Sciatic nerve (tissue), 2 donors: ENCODE measurements around the gene CAV1. TPM values are rescaled to one million over a fixed set of nuclear protein-coding genes. Genes with fewer than 3 reads are reported as not detected.

Source experiments
- ATAC-seq: fragments of 200-7000 bp; cut with Tn5 transposase; one replicate; pipeline ENCODE4 v1.9.1; 2020; ENCODE audit warnings: mild to moderate bottlenecking, moderate library complexity
- DNase-seq: peaks from one replicate; pipeline ENCODE4 v3.0.0-alpha.2; 2020; ENCODE audit warnings: low spot score
- intact Hi-C: fragments of 100-400 bp; cut with DNase I; formaldehyde crosslinking; loops from one replicate; pipeline ENCODE4 v1.14.2; 2022
- total RNA-seq: library from RNA; stranded (reverse); fragmentation: NEBNext Ultra II Directional; extraction: Animal tissue kit (Norgen Biotek cat#: 25700); gene quantifications from one replicate; pipeline ENCODE4 v1.2.1, GENCODE V29; 2021
- donor health status: DM: no; HTN: no; CAD: no.
- donor health status: DM: no; HTN: no; CAD: no.

CAV1 gene
- total RNA-seq, 1 donor from 2014 or later, result 353 TPM

DNA sequence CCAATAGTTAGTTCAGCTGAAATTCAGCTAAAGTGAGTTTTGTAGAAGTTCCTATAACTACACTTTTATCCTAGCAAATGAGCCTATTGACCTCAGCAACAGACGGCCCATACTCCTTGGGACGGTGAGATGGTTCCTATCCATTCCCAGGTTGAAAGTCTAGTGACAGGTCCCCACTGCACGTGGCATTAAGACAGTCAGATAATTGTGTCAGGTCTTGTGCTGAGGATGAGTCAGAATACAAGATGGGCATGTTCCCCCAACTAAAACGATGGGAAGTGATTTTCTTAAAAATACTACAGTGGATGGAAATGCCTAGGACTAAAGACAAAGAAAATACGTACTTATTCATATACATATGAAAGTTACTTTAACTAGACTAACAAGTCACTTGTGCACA lies 2.1 kb downstream of the CAV1 start:
- no peak for ATAC-seq
- intact Hi-C loops, result loop anchor here (10.0 kb wide), 1 partner anchor 58 kb away; no protein-coding TSS in a partner anchor
- DNase-seq, result no peak

DNA sequence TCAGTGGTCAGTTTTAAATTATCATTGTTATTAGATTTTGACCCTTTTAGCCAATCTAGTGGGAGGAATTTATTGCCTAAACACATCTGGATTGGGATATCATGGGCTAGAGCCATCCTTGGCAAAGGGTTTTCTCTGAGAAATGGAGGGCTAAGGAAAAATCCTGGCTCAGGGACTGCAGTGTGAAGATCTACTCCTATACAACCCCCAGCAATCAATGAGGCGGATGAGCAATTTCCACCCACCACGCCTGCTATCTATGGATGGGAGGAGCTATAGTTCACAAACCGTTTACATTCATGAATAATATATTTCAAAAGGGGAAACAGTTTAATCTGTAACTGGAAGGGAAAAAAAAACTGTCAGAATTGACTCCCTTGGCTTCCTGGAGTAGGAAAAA lies 2.7 kb downstream of the CAV1 start:
- ATAC-seq, result no peak
- intact Hi-C loops, result loop anchor here (10.0 kb wide), 1 partner anchor 57 kb away; no protein-coding TSS in a partner anchor

DNA sequence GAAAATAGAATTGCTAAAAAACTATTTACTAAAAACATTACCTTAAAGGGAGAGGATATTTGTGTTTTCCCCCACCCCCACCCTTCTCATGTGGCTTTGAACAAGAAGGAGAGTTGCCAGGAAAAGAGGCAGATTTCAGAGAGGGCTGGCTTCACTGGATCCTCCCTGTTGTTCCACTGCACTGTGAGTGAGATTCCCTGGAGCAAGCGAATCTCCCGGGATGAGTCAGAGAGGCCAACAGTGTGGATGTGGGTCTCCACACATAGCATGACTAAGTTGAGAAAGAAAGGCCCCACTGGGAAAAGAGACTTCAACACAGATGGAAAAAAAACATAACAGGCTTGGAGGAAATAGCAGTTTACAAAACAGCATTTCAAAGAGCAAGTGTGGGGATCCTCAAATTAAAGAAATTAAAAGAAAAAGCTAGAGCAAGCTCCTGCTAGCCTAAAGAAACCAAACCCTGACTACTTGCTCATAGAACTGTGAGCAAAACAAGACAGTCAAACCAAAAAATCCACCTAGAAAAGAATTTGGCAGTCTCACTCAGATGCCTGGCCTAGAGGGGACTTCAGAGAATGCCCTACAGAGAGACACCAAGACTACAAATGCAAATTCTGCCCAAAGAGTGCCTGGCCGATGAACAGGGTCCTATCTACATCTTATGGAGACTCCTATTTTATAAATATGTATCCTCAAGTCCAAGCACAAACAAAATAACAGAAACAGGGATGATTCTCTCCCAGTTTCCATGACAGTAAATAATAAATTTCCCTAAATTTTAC lies 3.4 kb downstream of the CAV1 start:
- DNase-seq (no peak), ATAC-seq (no peak)
- intact Hi-C loops, result loop anchor here (10.0 kb wide), 1 partner anchor 57 kb away; no protein-coding TSS in a partner anchor

More for the DNA sequence above, 2.7 kb downstream of the CAV1 start:
- DNase-seq, result no peak

DNA sequence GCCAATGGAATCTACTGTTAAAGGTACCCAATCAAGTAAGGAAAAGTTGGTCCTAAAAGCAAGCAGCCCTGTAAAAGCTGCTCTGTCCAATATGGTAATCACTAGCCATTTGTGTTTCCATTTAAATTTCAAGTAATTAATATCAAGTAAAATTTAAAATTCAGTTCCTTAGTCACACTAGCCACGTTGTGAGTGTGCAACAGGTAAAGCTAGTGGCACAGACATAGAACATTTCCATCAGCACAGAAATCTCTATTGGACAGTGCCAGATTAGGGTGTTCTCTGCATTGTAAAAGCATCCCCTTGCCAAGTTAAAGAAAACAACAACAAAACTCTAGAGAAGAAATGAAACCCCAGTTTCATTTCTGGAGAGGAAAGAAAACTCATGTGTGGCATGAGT lies 4.4 kb downstream of the CAV1 start:
- no peak for ATAC-seq
- DNase-seq, result no peak
- intact Hi-C loops, result loop anchor here (10.0 kb wide), 1 partner anchor 56 kb away; no protein-coding TSS in a partner anchor

DNA sequence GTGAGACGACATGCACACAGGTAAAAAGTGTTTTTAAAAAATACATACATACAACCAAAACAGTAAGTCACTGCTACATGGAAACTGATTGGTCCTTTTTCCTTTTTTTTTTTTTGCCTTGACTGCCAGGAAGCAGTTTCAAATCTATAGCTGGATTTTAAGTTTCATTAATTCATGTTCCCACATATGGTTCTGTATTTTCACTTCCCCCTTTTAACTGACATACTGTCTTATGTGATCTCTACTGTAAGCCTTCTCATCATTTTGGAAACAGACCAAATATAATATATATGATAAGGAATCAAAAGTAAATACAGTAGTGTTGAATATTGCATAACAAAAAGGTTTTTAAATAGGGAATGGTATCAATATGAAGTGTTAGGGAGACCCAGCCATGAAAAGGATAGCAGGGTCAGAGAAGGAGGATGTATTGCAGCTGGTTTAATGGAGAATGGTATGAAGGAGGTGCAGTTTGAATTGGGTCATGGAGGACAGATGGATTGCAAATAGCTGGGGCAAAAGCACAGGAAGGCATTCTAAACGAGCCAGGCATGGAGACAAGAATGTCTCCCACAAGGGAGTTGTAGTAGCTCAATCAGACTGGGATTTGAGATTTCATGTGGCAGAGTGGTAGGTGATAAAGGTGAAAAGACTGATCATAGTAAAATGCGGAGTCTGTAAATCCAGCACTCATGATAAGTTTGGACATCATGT lies 5.4 kb downstream of the CAV1 start:
- intact Hi-C loops, result no loop called here
- ATAC-seq (no peak), DNase-seq (no peak)

GRCh38 chr7:116532102-116532688 lies 7.4 kb downstream of the CAV1 start:
- intact Hi-C loops, result no loop called here
- DNase-seq (no peak), ATAC-seq (no peak)

DNA sequence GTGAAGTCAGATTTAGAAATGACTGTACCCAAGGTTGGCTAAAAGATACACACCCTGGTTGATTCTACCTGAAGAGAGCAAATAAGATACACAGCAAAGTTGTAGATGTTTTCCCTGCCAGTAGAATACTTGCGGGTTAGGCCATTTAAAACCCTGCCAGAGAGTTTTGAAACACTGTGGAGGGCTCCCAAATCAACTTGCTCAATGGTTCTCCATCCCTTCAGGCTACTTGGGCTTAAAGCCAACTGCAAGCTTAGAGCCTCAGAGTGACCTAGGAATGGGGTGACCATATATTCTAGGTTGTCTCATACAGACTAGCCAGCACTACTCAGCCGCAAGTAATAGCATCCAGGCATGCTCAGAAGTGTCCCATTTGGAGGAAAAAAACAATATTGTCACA lies 10.0 kb downstream of the CAV1 start:
- DNase-seq, result no peak
- peak; percentile 85 for ATAC-seq
- intact Hi-C loops, result no loop called here

DNA sequence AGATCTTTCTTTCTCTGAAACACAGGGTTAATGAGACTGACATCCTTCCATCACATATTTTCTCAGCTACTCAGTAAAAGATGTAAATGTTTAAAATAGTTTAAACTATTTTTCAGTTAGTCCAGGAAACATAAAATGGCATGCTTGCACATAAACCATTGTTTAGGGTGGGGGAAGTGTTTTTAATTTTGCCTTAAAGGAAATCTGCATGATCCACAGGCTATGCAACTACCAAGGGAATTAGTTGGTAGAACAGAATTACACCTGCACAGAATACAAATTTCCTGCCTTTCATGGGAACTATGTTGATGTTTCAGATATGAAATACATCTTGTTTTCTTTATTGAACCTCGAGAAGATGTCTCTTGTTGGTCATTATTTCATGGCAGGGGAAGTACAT lies 10.6 kb downstream of the CAV1 start:
- ATAC-seq, result no peak
- no peak for DNase-seq
- intact Hi-C loops, result no loop called here

DNA sequence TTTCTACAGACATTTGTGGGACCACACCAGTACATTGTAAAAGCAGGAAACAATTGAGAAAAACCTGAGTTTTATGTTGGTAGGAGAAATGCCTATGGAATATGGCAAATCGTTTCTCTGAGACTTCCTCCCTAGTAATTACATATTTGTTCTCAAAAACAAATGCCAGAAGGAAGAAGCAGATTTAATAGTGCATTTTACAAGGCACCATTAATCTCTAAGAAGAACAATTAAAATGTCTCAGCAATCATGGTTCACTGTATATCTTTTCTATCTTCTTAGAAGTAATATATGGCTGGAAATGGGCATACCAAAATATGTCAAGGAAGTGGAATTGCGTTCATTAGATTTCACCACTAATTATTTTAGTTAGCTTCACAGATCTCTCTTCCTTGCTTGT lies 13.3 kb downstream of the CAV1 start:
- intact Hi-C loops, result no loop called here
- no peak for ATAC-seq
- DNase-seq, result no peak

GRCh38 chr7:116539879-116540278 lies 15.0 kb downstream of the CAV1 start:
- intact Hi-C loops, result no loop called here
- ATAC-seq (no peak), DNase-seq (no peak)

DNA sequence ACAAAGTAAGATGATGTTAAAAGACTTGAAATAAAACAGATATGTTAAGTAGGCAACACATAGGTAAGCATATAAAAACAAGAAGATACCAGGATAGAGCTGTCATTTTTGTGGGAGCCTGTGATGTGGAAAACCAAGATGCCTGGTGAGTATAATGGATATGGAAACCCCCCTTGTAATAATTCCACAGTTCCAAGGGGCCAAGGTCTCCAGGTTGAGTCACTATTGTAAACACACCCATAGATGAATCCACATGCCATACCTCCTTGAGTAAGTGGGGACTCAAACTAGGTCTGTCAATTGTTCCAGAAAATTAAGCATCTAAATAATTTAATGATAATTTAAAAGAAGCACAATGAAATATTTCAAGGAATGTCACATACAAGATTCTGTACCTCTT lies 15.9 kb downstream of the CAV1 start:
- ATAC-seq (no peak), DNase-seq (no peak)
- intact Hi-C loops, result no loop called here

GRCh38 chr7:116541951-116542350 lies 17.1 kb downstream of the CAV1 start:
- ATAC-seq, result no peak
- intact Hi-C loops, result no loop called here
- DNase-seq, result no peak

GRCh38 chr7:116542618-116543017 lies 17.8 kb downstream of the CAV1 start:
- ATAC-seq (no peak), DNase-seq (no peak)
- intact Hi-C loops, result no loop called here

DNA sequence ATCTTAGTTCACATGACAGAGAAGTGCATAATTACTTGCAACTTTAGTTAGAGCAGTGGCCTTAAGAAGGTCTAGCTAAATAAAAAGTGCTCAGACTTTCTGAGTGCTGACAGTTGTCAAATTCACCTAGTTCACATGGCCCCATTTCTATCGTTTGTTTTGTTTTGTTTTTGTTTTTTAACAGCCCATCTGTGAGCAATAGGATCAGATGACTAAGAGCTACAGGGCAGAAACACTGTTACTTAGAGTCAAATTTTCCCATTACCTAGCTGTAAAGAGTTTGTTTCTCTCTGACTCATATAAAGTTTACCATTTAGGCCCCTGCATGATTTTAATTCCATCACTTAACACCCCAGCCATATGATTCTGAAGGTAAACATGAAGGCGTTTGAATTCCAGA lies 18.8 kb downstream of the CAV1 start:
- DNase-seq (no peak), ATAC-seq (no peak)
- intact Hi-C loops, result no loop called here

DNA sequence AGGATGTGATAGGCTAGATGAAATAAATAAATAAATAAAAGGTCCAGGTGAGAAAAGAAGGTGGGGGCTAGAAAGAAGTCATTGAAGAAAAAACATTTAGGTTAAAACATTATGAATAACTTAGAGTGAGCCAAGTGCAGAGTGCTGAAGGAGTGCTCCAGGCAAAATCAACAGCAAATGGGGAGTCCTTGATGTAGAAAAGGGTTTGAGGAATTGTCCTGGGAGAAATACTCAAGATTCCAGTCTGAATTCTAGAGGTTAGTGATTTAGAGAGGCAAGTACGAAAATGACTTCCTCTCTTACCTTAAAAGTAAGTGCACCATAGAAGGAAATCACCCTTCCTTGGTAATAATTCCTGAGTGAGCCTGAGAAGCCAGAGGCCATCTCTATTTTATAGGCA lies 19.7 kb downstream of the CAV1 start:
- intact Hi-C loops, result no loop called here
- DNase-seq (no peak), ATAC-seq (no peak)

DNA sequence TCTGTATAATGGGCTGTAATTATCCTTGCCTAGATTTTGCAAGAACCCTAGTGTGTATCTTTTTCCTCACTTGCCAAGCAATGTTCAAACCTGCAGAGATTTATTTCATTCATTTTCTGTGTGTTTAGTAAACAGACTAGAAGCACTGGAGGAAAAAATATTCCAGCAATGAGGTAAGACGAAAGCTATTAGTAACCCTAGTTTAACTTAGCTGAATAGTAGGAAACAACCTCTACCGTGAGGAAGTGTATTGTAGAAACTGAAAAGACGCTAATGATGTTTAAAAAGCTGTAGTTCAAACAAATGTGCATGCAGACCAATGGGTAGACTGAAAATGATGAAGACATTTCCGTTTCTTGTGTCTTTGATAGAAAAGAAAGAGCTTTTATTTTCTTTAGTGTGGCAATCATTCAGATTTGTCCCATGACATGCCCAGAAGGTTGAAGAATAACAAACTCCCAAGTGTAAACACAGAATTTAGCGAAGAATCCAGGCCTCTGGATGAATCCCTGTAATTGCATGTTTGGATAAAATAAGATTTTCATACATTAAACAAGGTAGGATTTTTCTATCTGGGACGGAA lies 20.7 kb downstream of the CAV1 start:
- ATAC-seq (no peak), DNase-seq (no peak)
- intact Hi-C loops, result no loop called here

GRCh38 chr7:116546054-116546453 lies 21.2 kb downstream of the CAV1 start:
- intact Hi-C loops, result no loop called here
- ATAC-seq (no peak), DNase-seq (no peak)

GRCh38 chr7:116546916-116547315 lies 22.1 kb downstream of the CAV1 start:
- ATAC-seq, result no peak

GRCh38 chr7:116547347-116547746 lies 22.5 kb downstream of the CAV1 start:
- intact Hi-C loops, result no loop called here
- no peak for DNase-seq
- no peak for ATAC-seq

More at GRCh38 chr7:116546916-116547315, 22.1 kb downstream of the CAV1 start:
- intact Hi-C loops, result no loop called here
- DNase-seq, result no peak

DNA sequence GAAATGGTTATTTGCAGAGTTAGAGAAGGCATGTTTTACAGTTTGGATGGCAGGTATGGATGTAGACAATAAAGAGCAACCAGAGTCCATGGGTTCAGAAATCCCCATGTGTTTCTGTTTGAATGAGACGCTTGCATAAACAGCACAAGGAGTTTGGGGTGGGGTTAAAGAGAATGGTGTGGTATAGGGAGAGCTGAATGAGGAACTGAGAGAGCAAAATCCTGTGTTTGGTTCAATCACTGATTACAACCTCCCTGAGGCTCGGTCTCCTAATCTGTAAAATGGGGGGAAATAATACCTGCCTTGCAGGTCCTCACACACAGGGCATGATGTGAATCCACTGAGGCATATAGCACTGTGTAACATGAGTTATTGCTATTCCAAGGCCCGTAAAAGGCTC lies 23.7 kb downstream of the CAV1 start:
- no peak for DNase-seq
- intact Hi-C loops, result no loop called here
- ATAC-seq, result no peak
